Right cardiac atrium (tissue), 5 donors: Measurements from ENCODE around the gene HIRA. TPM values are rescaled to one million over a fixed set of nuclear protein-coding genes. Genes with fewer than 3 reads are reported as not detected.
A peak's percentile ranks its signal among the peaks of the same experiment; 100 is the strongest.

ENCODE experiments used
- ATAC-seq, 2 donors: fragments of 200-7000 bp; cut with Tn5 transposase; one replicate each; pipeline versions ENCODE4 v1.8.0 to v1.9.1; 2020; ENCODE audit warnings: moderate library complexity in 2 of 2, mild to moderate bottlenecking in 1 of 2
- DNase-seq, 3 donors: peaks; one replicate each; pipeline ENCODE4 v3.0.0-alpha.2; 2020
- H3K27ac ChIP-seq: one replicate; pipeline ENCODE4 v1.5.1; 2013; ENCODE audit warnings: mild to moderate bottlenecking, low read length, control low read depth, moderate library complexity
- H3K27me3 ChIP-seq: one replicate; pipeline ENCODE4 v1.6.1; 2013; ENCODE audit not compliant: control insufficient read depth, insufficient read depth
- H3K4me1 ChIP-seq: one replicate; pipeline ENCODE4 v1.6.1; 2013; ENCODE audit warnings: low read length; ENCODE audit not compliant: control insufficient read depth, insufficient read depth
- H3K4me3 ChIP-seq: one replicate; pipeline ENCODE4 v1.5.1; 2013; ENCODE audit warnings: low read length, control low read depth
- H3K9me3 ChIP-seq: one replicate; pipeline ENCODE4 v1.6.1; 2013; ENCODE audit warnings: low read length; ENCODE audit not compliant: control insufficient read depth
- WGBS: extraction: QIAGEN DNeasy Blood & Tissue Kit; methylation state at CpG from one replicate; pipeline ENCODE4 v1.1.7; 2013; 5-methylcytosine and 5-hydroxymethylcytosine counted together
- intact Hi-C, 4 donors: fragments of 100-400 bp; cut with DNase I; formaldehyde crosslinking; loops; one replicate each; pipeline versions ENCODE4 v1.11.0 to v1.14.0; 2022 to 2023
- long read RNA-seq, 4 donors: library from polyadenylated mRNA; unstranded; transcript quantifications; one replicate each; pipeline ENCODE4 v2.0.0, GENCODE V29; 2020 to 2021
- polyA plus RNA-seq: library from polyadenylated mRNA; stranded (reverse); fragments of 200-250 nt; gene quantifications from one replicate; pipeline ENCODE4 v1.2.3, GENCODE V29; 2013
- total RNA-seq, 4 donors: library from RNA; stranded (reverse); fragmentation: NEBNext Ultra II Directional; extraction: Animal tissue kit (Norgen Biotek cat#: 25700); gene quantifications; one replicate each; pipeline ENCODE4 v1.2.1, GENCODE V29; 2021
- donor health status: healthy with polysubstance abuse.
- donor health status: DM: no; HTN: yes; CAD: no.
- donor health status: DM: no; HTN: no; CAD: no.
- donor health status: DM: no; HTN: yes; CAD: no; lungs with severe emphysema.
- donor health status: DM: yes; HTN: yes; CAD: no.

The HIRA gene
- total RNA-seq = 10 to 100 TPM; 11.6 to 16.1 (median 14.6) TPM
- 6.2 TPM for polyA plus RNA-seq
- long read RNA-seq, donor 1, full-length matches to known transcripts = 2 of 12 reads
- long read RNA-seq, donor 1, partial matches to known transcripts = 7 of 12 reads
- long read RNA-seq, donor 1, other reads (novel, unspliced or antisense) = 3 of 12 reads
- long read RNA-seq, donor 2, partial matches to known transcripts = 4 of 4 reads
- long read RNA-seq, donor 2, other reads (novel, unspliced or antisense) = 0 of 4 reads
- long read RNA-seq, donor 3, partial matches to known transcripts = 8 of 11 reads
- long read RNA-seq, donor 3, other reads (novel, unspliced or antisense) = 3 of 11 reads
- long read RNA-seq, donor 4, partial matches to known transcripts = 2 of 3 reads
- long read RNA-seq, donor 4, other reads (novel, unspliced or antisense) = 1 of 3 reads

DNA sequence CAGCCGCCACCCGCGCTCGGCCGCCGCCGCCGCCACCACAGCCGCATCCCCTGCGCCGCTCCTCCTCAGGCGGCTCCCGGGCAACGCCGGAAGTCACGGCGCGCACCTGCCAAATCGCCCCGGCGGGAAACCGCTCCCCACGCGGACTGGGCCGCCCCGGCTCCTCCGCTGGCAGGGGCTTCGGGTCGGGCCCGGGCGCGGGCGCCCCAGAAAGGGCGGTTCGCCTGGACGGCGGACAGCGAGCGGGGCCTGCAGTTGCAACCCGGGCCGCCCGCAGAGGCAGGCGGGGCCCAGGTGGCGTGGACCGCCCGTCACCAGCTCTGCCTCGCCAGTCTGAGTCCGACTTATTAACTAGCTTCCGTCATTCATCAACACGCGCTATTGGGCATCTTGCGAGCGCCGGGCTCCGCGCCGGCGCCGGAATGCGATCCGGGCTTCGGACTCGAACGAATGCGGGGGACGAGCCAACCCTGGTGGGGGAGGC lies at the start of gene HIRA:
TSS of gene HIRA (minus strand) at position 85 of the 484 bp plus-strand sequence. CDS start 257 bp downstream, outside the sequence.
- peak; percentile 81 to 93 (median 92) for DNase-seq
- peak within 1 kb of the TSS; percentile 93 for H3K4me3 ChIP-seq
- H3K4me1 ChIP-seq = peaks cover 2% of the 10 kb centered on the region
- intact Hi-C loops = loop anchor here in 1 of 4 donors (2.0 kb wide), 1 partner anchor 47 kb away; the partner anchor contains the start of genes CDC45 and UFD1
- no peaks in the 10 kb centered on the region for H3K9me3 ChIP-seq
- no peaks in the 10 kb centered on the region for H3K27me3 ChIP-seq
- peak within 1 kb of the TSS; percentile 85 for H3K27ac ChIP-seq
- ATAC-seq = peak; percentile 80 to 81
- under 1% methylated on average over 66 of the region's 66 CpGs for WGBS

DNA sequence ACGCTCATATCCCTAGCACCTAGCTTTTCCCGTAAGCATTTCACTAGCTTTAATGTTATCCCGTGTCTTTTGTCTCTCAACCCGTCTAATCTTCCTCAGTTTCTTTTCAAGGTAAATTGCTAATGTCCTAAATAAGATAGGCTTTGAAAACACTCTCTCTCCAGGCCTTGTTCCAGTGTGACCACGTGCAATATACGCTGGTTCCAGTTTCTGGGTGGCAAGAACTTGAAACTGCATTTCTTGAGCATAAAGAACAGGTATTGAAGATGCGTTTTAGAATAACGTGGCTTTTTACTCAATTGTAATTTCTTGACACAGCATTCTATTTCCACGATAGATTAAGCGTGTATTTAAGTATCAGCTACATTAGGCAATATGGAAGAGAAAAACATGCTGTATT lies 49.3 kb upstream of the HIRA start:
- intact Hi-C loops = no loop called here
- no peaks in the 10 kb centered on the region for H3K4me1 ChIP-seq
- H3K9me3 ChIP-seq = no peaks in the 10 kb centered on the region
- H3K27me3 ChIP-seq = no peaks in the 10 kb centered on the region
- H3K4me3 ChIP-seq = no peak overlapping the region
- WGBS = 73% methylated on average over 10 of the region's 10 CpGs
- H3K27ac ChIP-seq = no peak overlapping the region
- no peak for ATAC-seq
- DNase-seq = no peak

GRCh38 chr22:19480173-19480568 lies 48.6 kb upstream of the HIRA start:
- WGBS = 1% methylated on average over 15 of the region's 15 CpGs
- DNase-seq (no peak), ATAC-seq (no peak)
- no peaks in the 10 kb centered on the region for H3K4me1 ChIP-seq
- H3K27ac ChIP-seq = no peak overlapping the region
- peak overlapping the region; percentile 2 for H3K4me3 ChIP-seq
- intact Hi-C loops = no loop called here
- H3K9me3 ChIP-seq = no peaks in the 10 kb centered on the region
- H3K27me3 ChIP-seq = no peaks in the 10 kb centered on the region

GRCh38 chr22:19479355-19480172 lies 48.0 kb upstream of the HIRA start, which contains the start of gene CDC45:
TSS of gene CDC45 (plus strand) at chr22:19479920. CDS start at chr22:19479969, 49 bp downstream.
- no peaks in the 10 kb centered on the region for H3K27me3 ChIP-seq
- under 1% methylated on average over 50 of the region's 50 CpGs for WGBS
- H3K4me3 ChIP-seq = peak within 1 kb of the TSS; percentile 87
- no peaks in the 10 kb centered on the region for H3K9me3 ChIP-seq
- intact Hi-C loops = loop anchor here in 1 of 4 donors (2.0 kb wide), 1 partner anchor 49 kb away; the partner anchor contains the start of gene HIRA
- no peaks in the 10 kb centered on the region for H3K4me1 ChIP-seq
- DNase-seq (peak; percentile 96 to 98 (median 97)), ATAC-seq (peak; percentile 97 to 98)
- H3K27ac ChIP-seq = peak within 1 kb of the TSS; percentile 98

- Histone ChIP-seq H3K27me3 (no peaks in the 10 kb centered on the region), H3K4me1 (no peaks in the 10 kb centered on the region), H3K4me3 (peak within 1 kb of the TSS; percentile 87), H3K27ac (peak within 1 kb of the TSS; percentile 98), H3K9me3 (no peaks in the 10 kb centered on the region)
- under 1% methylated on average over 42 of the region's 42 CpGs for WGBS
- DNase-seq (peak; percentile 89 to 94 (median 92)), ATAC-seq (peak; percentile 87 to 88)
- intact Hi-C loops = loop anchor here in 1 of 4 donors (2.0 kb wide), 1 partner anchor 48 kb away; the partner anchor contains the start of gene HIRA
Measured at GRCh38 chr22:19478901-19479354, 47.4 kb upstream of the HIRA start, which contains the start of gene UFD1. TSS of gene UFD1 (minus strand) at chr22:19479193. CDS start at chr22:19479085, 108 bp downstream.

GRCh38 chr22:19478045-19478900 lies 46.7 kb upstream of the HIRA start:
- Histone ChIP-seq H3K27ac (peak overlapping the region; percentile 98), H3K27me3 (no peaks in the 10 kb centered on the region), H3K9me3 (no peaks in the 10 kb centered on the region), H3K4me3 (peak overlapping the region; percentile 87), H3K4me1 (no peaks in the 10 kb centered on the region)
- ATAC-seq = no peak
- no peak for DNase-seq
- intact Hi-C loops = loop anchor here in 1 of 4 donors (2.0 kb wide), 1 partner anchor 47 kb away; the partner anchor contains the start of gene HIRA
- WGBS = 1% methylated on average over 31 of the region's 31 CpGs

DNA sequence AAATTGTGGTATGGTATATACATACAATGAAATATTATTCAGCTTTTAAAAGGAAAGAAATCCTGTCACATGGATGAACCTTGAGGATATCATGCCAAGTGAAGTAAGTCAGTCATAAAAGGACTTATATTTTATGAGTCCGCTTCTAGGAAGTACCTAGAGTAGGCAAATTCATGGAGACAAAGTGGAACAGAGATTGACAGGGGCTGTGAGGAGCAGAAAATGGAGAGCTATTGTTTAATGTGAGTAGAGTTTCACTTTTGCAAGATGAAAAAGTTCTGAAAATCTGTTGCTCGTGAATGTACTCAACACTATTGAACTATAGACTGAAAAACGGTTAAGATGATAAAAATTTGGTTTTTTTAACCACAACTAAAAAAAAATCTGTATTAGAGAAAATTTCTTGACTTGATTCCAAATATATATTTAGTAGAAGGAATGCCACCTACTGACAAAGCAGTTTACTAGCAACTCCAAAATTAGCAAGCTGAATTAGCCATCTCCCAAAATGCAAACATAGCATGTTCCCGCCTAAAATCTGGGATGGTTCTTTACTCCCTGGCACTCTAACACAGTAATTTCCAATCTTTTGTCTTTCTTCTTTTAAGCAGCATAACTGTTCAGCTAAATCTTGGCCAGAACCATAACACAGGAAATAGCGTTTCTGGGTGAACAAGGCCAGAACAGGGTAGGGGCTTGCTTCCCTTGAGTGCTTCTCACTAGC lies 46.0 kb upstream of the HIRA start:
- Histone ChIP-seq H3K9me3 (no peaks in the 10 kb centered on the region), H3K27ac (peak overlapping the region; percentile 28), H3K27me3 (no peaks in the 10 kb centered on the region), H3K4me3 (peak overlapping the region; percentile 87), H3K4me1 (no peaks in the 10 kb centered on the region)
- ATAC-seq = no peak
- no peak for DNase-seq
- intact Hi-C loops = loop anchor here in 1 of 4 donors (2.0 kb wide), 1 partner anchor 47 kb away; the partner anchor contains the start of gene HIRA
- WGBS = 24% methylated on average over 5 of the region's 5 CpGs

DNA sequence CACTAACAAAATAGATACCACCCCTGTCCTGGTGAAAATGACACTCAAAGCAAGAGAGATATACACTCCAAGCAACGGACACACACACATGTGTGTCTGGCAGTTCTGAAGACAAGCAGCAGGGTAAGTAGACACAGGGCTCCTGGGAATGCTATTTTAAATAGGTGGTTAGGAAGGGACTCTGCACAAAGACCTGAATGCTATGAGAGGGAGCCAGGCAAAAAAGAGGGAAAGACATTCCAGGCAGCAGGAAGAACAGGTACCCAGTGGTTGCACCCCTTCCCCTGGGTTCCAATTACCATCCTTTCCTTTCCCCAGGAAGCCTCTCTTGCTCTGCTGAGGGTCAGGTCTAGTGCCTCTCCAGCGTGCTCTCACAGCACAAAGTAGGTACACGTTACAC lies 44.5 kb upstream of the HIRA start:
- intact Hi-C loops = no loop called here
- Histone ChIP-seq H3K4me1 (no peaks in the 10 kb centered on the region), H3K9me3 (no peaks in the 10 kb centered on the region), H3K4me3 (no peak overlapping the region), H3K27ac (no peak overlapping the region), H3K27me3 (no peaks in the 10 kb centered on the region)
- 68% methylated on average over 3 of the region's 3 CpGs for WGBS
- DNase-seq = no peak
- no peak for ATAC-seq

- WGBS = 69% methylated on average over 3 of the region's 3 CpGs
- H3K27ac ChIP-seq = no peak overlapping the region
- H3K9me3 ChIP-seq = no peaks in the 10 kb centered on the region
- no peaks in the 10 kb centered on the region for H3K27me3 ChIP-seq
- ATAC-seq (no peak), DNase-seq (no peak)
- no peak overlapping the region for H3K4me3 ChIP-seq
- H3K4me1 ChIP-seq = no peaks in the 10 kb centered on the region
- intact Hi-C loops = no loop called here
Measured at GRCh38 chr22:19473578-19473977, 42.0 kb upstream of the HIRA start.
